ENCODE measurements around the gene PES1. TPM values are rescaled to one million over a fixed set of nuclear protein-coding genes. Genes with fewer than 3 reads are reported as not detected.

The PES1 gene
- total and polyA plus RNA-seq, 2 experiments from 2014 or later: 64.1 to 76.9 TPM

- Mint-ChIP-seq H3K27me3 (ENCODE audit: insufficient read depth, low read depth, poor library complexity) (peaks cover 13% of the 10 kb centered on the region), H3K4me1 (peaks cover 27% of the 10 kb centered on the region), H3K36me3 (ENCODE audit: low read depth) (peaks cover 16% of the 10 kb centered on the region; the same call in 2 of the 3 replicates), H3K4me3 (no peak overlapping the region), H3K9me3 (no peaks in the 10 kb centered on the region), H3K27ac (no peak overlapping the region)
- H3F3A ChIP-seq (replicated peaks; ENCODE audit: low read depth): peaks cover 9% of the 10 kb centered on the region
- ATAC-seq (no peak), DNase-seq (ENCODE audit: low spot score) (no peak)
- H3K79me2 ChIP-seq (replicated peaks; ENCODE audit: insufficient read depth): no peaks in the 10 kb centered on the region
- H3K4me2 ChIP-seq: no peak overlapping the region
- no peak for TF ChIP-seq REST (IDR thresholded peaks at IDR 0.05; ENCODE audit: unreplicated experiment)
- no peak for TF ChIP-seq CTCF (conservative IDR thresholded peaks at IDR 0.05; ENCODE audit: low read depth in 2 of 2)
- no peak for TF ChIP-seq ZNF114 (CRISPR knock-in tag; IDR thresholded peaks at IDR 0.05)
- no peak for TF ChIP-seq ZNF462 (CRISPR knock-in tag; IDR thresholded peaks at IDR 0.05)
- no peak for TF ChIP-seq POLR2AphosphoS5 (IDR thresholded peaks at IDR 0.05; ENCODE audit: low read depth)
- TF ChIP-seq JUNB (IDR thresholded peaks at IDR 0.05; ENCODE audit: unreplicated experiment): no peak
- no peak for TF ChIP-seq ZNF331 (CRISPR knock-in tag; IDR thresholded peaks at IDR 0.05; ENCODE audit: low read depth)
- TF ChIP-seq EZH2 (IDR thresholded peaks at IDR 0.05; ENCODE audit: low read depth, unreplicated experiment): no peak
- no peak for TF ChIP-seq CREB1 (CRISPR knock-in tag; IDR thresholded peaks at IDR 0.05; ENCODE audit: low read depth)
- no peak for TF ChIP-seq ETS1 (IDR thresholded peaks at IDR 0.05)
- TF ChIP-seq EZH2phosphoT487 (IDR thresholded peaks at IDR 0.05; ENCODE audit: unreplicated experiment): no peak
- TF ChIP-seq STAT1 (IDR thresholded peaks at IDR 0.05; ENCODE audit: unreplicated experiment): no peak
- no peak for TF ChIP-seq NANOG (IDR thresholded peaks at IDR 0.05; ENCODE audit: borderline replicate concordance)
- H3K9me2 ChIP-seq (ENCODE audit: insufficient read depth): no peaks in the 10 kb centered on the region
- H3K27ac ChIP-seq (ENCODE audit: low read depth): no peak overlapping the region
- no peaks in the 10 kb centered on the region for H3K27me3 ChIP-seq (ENCODE audit: insufficient read depth)
- no peaks in the 10 kb centered on the region; the same call in 1 of the 2 replicates for H4K20me1 ChIP-seq (replicated peaks; ENCODE audit: insufficient read depth)
- H3K4me3 ChIP-seq: no peak overlapping the region
- no peaks in the 10 kb centered on the region for H3K36me3 ChIP-seq (ENCODE audit: insufficient read depth)
- no peak overlapping the region for H2AFZ ChIP-seq
- peaks cover 9% of the 10 kb centered on the region; the same call in 1 of the 2 replicates for H3K4me1 ChIP-seq (ENCODE audit: insufficient read depth)
These were observed 19.5 kb downstream of the PES1 start for GRCh38 chr22:30572210-30572609.

Data from GM23338 (cell line).